GM18867 (cell line): Measurements from ENCODE around the gene MAPT.
"Not testable (repeated sequence)": the region's sequence is repeated elsewhere in the genome, so short reads cannot be mapped to it uniquely, and the experiment has no call there.

Source experiments
- ATAC-seq: cut with Tn5 transposase; IDR thresholded peaks from one replicate; pipeline ENCODE4 v1.9.1; 2021; ENCODE audit warnings: mild to moderate bottlenecking, moderate library complexity; ENCODE audit not compliant: unreplicated experiment

MAPT gene

DNA sequence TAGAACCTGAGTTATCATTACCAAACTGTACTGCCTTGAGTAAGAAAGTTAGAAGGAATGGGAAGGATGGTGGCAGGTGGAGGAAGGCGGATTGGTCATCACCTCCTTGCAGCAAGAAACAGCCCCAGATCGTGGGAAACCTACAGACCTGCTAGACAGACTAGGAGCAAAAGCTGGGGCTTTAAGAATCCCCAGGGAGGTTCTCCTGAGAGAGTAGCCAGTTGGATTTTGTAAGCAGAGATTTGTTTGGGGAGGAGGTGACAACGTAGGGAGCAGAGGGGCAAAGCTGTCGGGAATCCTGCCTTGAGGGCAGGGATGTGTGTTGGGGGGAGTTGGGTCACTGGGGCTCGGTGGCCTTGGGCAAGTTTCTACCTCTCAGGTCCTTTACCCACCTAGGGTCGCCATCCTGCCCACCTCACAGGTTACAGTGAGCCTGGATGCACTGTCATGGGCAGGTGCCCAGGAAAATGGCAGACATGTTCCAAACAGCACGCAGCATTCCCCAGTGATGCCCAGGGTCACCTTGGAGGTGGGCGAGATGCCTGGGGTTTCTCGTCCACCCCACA, 55.5 kb downstream of the MAPT start:
- no peak for ATAC-seq

DNA sequence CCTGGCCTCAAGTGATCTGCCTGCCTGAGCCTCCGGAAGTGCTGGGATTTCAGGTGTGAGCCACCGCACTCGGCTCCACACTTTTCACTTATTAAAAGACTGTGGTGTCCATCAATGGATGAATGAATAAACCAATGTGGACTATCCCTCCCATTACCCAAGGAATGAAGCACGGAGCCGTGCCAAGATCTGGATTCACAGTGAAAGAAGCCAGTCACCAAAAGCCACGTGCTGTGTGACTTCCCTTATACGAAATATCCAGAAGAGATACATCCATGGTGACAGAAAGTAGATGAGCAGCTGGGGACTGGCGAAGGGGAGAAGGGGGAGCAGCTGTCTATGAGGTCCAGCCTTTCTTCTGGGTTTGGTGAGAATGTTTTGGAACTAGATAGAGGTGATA, 56.5 kb downstream of the MAPT start:
- no peak for ATAC-seq

DNA sequence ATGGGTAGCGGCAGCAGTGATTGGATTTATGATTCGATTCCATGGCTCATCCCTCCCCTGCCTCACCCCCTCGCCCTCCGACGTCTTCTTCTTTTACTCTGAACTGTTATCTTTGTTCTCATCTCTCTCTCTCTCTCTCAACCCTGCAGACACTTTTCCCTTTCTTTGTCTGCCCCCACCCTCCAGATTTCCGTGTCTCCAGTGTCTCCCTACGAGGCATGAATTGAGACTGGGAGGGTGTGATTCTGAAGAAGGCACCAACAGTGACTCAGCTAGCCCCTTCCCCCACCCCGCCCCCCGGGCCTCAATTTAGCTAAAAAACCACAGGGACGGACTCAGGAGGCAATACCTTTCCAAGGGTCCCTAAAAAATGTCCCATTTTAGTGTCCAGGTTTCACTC, 57.0 kb downstream of the MAPT start:
- no peak for ATAC-seq

DNA sequence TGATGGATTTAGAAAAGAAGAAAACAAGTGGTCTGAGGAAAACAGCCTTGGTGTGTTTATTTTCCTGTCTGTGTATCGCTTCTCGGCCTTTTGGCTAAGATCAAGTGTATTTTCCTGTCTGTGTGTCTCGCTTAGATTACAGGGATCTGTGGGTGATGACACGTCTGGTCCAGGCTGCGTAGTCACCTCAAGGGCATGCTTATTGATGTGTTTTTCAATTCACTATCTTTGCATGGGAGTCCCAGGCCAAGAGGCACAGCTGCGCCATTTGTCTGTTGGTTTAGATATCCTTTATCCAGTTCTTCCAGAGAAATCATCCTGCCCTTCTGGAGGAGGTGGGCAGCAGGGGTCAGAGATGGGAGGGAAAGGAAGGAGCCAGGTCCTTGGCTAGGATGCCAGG, 57.6 kb downstream of the MAPT start:
- no peak for ATAC-seq

DNA sequence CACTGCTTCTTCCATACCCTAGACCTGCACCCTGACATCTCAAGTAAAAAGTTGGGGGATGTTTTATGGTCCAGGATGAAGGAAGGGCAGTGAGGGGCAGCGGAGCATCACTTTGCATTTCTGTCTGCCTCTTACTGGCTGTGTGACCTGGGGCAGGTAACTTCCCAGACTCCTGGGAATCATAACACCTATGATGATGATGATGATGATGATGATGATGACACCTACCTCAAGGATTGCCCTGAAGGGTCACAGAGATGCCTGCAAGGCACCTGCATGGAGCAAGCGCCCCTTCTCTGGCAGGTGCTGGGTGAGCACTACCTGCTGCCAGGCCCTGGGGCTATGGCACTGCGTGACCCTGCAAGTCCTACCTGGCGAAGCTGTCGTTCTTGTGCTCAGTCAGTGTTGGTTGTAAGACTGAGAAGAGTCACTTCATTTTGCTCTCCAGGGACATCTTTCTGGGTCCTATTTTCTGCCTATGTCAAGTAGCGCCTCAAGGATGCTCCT, 58.5 kb downstream of the MAPT start:
- ATAC-seq, result no peak

DNA sequence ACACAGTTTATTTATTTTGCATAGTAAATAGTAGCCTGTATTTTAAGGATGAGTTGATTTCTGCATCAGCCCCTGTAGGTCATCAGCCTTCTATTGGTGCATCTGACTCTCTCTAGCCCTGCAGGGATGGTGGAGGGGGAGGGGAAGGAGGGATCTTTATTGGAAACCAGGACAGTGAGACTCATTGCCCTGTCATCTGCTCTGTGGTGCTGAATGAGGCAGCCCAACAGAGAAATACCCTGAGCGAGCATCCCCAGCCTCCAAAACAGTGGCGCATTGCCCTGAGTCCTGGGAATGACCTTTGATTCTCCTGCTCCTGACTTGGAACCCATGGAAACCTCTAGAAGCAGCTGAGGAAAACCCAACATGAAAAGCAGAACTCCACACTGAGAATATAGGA, 59.2 kb downstream of the MAPT start:
- ATAC-seq, result no peak

DNA sequence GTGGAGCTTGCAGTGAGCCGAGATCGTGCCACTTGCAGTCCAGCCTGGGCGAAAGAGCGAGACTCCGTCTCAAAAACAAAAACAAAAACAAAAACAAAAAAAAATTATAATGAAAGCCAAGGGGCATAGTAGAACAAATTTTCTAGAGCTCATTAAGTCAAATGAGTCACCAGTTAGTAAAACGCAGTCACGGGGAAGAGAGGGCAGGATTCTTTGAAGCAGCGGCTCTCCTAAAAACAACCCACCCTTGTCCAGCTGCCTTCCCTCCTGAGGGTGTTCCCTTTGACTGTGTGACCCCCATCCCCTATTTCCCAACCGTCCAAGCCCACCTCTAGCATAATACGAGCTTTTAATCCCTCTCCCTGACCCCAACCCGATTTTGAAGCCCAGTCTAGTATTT, 60.6 kb downstream of the MAPT start:
- no peak for ATAC-seq

DNA sequence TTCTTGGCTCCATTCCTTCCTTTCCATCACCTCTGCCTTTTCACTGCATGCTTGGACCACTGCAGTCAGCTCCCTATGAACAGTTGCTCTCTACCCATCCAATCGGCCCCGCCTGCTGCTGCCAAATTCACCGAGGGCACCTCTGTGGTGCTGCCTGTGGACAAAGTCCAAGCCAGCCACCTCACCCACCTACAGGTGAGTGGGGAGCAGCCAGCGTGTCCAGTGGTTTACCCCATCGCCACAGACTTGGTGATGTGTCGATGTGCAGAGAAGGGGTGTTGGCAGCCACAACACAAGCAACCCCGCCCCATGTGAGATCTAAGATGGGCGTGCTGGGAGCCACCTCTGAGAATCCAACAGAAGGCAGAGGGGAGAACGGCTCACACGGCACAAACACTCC, 61.0 kb downstream of the MAPT start:
- ATAC-seq, result no peak

DNA sequence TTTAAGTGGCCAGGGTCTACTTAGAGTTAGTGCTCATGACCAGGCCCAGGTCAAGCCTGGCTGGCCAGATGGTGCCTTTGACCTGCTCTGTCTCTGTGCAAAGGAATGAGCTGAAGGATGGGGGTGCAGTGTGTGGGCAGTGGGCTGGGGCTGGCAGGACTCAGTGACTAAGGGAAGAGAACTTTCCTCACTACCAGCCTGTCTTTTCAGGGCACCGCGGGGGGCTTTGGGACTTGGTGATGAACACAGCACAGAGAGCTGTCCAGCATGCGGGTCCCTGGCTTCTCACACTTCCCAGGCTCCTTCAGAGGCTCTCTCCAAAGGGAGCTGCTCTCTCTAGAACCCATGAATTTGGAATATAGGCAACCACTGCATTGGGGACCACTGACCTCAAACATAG, 61.7 kb downstream of the MAPT start:
- no peak for ATAC-seq

DNA sequence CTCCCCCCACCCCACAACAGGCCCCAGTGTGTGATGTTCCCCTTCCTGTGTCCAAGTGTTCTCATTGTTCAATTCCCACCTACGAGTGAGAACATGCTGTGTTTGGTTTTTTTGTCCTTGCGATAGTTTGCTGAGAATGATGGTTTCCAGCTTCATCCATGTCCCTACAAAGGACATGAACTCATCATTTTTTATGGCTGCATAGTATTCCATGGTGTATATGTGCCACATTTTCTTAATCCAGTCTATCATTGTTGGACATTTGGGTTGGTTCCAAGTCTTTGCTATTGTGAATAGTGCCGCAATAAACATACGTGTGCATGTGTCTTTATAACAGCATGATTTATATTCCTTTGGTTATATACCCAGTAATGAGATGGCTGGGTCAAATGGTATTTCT, 62.4 kb downstream of the MAPT start:
- not testable (repeated sequence) for ATAC-seq

DNA sequence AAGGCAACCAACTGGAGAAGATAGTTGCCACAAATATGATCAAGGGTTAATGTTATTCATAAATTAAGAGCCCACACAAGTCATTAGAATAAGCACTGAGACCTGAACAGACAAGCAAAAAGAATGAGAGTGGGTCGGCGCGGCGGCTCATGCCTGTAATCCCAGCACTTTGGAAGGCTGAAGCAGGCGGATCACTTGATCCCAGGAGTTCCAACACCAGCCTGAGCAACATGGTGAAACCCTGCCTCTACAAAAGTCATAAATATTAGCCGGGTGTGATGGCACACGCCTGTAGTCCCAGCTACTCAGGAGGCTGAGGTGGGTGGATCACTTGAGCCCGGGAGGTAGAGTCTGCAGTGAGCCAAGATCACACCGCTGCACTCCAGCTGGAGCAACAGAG, 64.0 kb downstream of the MAPT start:
- ATAC-seq, result no peak

DNA sequence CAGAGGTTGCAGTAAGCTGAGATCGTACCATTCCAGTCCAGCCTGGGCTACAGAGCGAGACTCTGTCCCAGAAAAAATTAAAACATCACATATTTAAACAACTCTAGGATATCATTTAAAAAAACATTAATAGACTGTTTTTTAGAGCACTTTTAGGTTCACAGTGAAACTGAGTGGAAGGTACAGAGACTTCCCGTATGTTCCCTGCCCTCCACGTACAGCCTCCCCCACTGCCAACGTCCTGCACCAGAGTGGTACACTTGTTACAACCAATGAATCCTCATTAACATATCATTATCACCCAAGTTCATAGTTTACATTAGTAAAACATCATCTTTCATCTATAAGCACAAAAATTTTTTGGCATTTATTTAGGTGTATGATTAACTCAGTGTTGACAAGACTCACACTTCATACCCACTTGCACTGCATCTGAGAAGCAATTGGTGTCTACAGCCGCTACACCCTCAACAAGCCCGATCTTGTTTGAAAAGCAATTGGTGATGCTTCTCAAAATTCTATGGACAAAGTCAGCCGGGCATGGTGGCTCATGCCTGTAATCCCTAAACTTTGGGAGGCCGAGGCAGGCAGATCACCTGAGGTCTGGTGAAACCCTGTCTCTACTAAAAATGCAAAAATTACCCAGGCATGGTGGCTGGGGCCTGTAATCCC, 64.8 kb downstream of the MAPT start:
- no peak for ATAC-seq

DNA sequence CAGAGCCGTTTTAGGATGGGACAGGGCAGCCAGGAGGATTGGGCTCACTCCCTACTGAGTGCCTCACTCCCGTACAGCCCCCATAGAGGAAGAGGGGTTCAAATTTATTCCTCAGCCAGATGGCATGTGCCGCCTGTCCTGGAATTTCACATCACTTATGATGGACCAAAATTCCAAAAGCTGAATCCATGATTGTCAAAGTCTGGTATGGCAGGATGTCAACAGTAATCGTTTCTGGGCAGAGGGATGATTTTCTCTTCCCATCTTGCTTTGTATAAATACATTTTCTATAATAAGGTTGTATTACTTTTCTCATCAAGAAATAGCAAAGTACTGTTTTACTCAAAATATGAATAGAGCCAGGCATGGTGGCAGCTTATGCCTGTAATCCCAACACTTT, 66.0 kb downstream of the MAPT start:
- no peak for ATAC-seq

DNA sequence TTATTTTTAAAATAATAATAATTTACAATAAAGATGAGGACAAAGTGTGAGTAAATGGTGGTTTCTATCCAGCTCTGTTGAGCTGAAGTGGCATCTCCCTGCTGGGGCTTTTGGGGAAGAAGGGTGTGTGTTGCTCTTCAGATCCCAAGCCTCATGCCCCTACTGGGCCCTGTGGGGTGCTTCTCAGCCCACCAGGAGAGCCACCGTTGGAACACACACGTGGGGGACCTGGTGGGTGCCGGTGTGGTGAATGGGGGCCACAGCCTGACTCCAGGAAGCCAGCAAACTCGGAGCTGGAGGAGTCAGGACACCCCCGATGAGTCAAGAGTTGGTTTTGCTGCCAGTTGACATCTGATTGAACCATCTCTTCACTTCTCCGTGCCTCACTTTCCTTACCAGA, 66.9 kb downstream of the MAPT start:
- ATAC-seq, result no peak

DNA sequence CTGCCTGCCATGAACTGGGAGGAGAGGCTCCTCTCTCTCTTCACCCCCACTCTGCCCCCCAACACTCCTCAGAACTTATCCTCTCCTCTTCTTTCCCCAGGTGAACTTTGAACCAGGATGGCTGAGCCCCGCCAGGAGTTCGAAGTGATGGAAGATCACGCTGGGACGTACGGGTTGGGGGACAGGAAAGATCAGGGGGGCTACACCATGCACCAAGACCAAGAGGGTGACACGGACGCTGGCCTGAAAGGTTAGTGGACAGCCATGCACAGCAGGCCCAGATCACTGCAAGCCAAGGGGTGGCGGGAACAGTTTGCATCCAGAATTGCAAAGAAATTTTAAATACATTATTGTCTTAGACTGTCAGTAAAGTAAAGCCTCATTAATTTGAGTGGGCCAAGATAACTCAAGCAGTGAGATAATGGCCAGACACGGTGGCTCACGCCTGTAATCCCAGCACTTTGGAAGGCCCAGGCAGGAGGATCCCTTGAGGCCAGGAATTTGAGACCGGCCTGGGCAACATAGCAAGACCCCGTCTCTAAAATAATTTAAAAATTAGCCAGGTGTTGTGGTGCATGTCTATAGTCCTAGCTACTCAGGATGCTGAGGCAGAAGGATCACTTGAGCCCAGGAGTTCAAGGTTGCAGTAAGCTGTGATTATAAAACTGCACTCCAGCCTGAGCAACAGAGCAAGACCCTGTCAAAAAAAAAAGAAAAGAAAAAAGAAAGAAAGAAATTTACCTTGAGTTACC, 68.0 kb downstream of the MAPT start:
- ATAC-seq, result no peak

DNA sequence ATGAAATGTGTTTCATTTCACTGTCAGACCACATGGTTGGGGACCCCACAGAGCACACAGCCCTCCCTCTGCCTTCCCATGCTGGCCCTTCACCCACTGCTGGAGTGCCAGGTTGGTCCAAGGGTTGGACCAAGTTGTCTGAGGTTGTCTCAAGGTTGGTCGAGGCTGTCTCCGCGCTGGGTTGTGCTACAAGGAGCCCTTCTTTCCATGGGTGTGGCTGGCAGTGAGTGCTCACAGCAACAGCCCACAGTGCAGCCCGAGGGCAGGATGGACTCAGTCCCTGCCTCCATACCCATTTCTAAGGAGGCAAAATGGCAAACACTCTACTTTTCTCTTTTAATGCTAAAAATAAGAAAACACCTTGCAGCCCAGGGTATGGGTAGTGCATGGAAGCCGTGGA, 68.9 kb downstream of the MAPT start:
- no peak for ATAC-seq

DNA sequence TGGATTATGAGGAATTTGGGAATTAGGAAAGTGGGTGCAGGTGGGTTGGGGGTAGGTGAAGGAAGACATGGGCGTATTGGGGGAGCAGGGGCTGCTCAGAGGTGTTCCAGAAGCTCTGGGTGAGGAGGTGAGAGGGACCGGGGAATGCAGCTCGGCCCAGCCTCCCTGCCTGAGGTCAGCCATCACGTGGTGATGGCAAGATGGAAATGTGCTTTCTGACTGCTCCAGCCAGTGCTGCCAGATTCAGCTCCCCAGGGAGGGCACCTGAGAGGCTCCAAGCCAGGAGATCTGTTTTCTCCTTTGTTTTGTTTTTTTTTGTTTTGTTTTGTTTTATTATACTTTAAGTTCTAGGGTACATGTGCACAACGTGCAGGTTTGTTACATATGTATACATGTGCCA, 69.5 kb downstream of the MAPT start:
- no peak for ATAC-seq

DNA sequence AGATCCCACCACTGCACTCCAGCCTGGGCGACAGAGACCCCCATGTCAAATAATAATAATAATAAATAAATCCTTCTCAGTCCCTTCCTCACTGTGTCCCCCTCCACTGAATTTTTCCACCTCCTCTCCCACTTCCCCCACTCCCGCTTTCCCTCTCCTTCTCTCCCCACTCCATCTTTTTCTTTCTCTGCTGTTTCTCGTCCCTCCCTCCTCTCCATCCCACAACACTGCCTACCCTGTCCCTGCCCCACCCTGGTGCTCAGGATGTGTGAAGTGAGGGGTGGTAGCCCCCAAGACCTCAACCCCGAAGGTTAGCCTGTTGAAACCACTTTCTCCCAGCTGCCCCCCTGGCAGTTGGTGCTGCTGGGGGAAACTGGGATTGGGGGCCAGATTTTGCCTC, 70.3 kb downstream of the MAPT start:
- no peak for ATAC-seq

DNA sequence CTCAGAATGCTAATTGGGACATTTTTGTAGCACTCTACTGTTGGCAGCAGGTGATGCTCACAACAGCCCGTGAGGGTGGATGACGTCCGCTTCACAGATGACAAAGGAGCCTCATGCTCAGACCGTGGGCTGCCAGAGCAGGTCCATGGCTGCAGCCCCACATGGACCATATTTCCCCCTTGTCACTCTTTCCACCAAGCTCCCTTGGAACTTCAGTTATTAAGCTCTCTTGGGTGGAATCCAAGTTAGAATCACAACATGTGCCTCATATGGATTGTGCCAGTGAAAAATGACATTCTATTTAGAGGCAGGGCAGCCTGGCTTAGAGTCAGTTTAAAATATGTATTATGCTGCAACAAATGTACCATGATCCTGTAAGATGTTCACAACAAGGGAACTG, 71.5 kb downstream of the MAPT start:
- no peak for ATAC-seq

DNA sequence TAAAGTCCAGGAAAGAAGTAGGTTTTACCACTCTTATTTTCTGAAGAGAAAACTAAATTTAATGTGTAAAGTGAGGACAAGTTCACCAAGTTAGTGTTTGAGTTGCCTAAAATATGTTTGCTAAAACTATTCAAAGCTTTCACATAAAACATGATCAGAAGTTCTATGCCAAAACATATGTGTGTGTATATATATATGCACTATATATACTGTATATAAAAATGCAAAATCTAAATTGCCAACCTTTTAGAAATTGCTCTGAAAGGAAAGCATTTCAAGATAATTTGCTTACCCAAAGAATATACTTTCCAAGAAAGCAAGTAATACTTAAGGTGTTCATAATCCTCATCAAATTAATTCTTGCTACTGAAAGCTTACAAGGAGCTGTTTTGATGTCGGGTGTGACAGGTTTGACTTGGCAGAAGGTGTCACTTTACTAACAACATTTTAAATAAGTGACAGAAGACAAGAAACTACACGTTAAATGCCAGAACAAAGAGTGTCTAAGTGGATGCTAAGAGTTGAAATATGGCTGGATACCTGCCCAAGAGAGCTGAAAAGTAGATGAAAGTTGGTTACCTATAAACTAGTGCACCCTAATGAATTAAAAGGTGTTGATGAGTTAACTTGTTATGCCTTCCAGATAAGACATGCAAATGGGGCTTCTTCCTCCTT, 72.4 kb downstream of the MAPT start:
- no peak for ATAC-seq

DNA sequence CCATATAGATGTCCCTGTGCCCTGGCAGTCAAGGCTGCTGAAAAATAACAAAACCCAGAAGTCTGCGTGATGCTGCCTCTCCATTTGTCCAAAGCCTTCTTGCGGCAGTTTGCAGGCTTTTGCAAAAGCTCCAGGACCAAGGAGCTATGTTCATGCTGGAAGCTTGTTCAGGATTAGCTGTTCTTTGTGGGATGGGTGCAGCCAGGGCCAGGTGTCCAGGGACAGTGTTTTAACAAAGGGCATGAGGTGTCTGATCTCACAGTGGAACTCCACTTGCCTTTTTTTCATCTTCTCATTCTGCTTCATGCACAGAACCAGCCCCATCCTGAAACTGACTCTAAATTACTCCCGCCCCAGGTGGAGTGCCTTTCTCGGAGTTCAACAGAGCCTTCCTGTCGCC, 73.0 kb downstream of the MAPT start:
- no peak for ATAC-seq

DNA sequence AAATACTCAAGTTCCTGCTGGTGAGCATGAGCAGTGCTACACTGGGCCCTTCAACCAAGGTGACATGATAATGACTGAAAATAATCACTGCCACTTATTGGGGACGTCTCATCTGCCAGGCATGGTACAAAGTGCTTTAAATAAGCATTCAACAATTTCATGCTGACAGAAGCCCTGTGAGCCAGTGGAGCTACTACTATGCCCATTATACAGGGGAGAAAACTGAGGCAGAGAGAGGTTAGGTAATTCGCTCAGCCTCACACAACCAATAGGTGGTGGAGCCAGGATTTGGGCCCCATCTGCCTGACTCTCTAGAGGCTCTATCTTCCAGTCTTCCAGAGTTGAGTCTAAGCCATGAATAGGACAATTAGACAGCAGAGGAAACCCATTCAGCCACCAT, 74.4 kb downstream of the MAPT start:
- ATAC-seq, result no peak
